HG03025 (cell line): ENCODE results near the gene RGS7.
"Not testable (repeated sequence)": the region's sequence is repeated elsewhere in the genome, so short reads cannot be mapped to it uniquely, and the experiment has no call there.

ENCODE experiments used
- ATAC-seq: cut with Tn5 transposase; IDR thresholded peaks from one replicate; pipeline ENCODE4 v1.9.1; 2021; ENCODE audit warnings: mild to moderate bottlenecking, moderate library complexity; ENCODE audit not compliant: unreplicated experiment, low FRiP score

Gene RGS7

DNA sequence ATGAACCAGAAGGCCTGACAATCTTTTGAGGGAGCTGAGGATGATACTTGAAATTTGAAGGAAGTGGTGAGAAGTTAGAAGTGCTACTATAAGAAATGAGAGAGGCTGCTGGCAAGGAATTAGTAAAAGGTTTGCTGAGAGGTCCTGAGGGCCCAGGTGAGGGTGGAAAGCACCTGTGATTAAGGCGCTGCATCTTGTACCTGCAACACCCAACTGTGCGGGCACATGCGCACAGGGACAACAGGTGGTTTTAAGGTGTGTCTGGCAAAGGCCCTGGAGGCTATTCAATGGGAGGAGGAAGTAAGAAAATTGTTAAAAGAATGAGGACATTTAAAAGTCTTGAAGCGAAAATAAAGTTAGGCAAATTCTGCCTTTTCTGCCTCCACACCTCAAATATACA is 349.3 kb downstream of the RGS7 start:
- no peak for ATAC-seq

DNA sequence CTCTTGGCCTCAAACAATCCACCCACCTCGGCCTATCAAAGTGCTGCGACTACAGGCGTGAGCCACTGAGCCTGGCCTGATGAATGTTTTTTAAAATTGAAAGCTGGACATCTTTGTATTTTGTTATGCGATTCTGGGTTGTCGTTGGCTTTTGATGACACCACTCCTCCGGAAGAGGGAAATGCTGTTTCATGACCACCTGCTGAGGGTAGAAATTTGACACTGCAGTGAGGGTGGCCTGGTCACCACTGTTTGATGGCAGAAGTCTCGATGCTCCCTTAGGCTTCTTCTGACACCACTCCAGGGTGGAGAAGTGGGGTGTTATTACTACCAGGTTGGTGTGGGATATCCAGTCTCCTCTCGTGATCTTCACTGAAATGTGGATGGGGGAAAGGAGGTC is 357.2 kb downstream of the RGS7 start:
- no peak for ATAC-seq

- no peak for ATAC-seq
Measured at GRCh38 chr1:240998441-240999015, 358.5 kb downstream of the RGS7 start.

DNA sequence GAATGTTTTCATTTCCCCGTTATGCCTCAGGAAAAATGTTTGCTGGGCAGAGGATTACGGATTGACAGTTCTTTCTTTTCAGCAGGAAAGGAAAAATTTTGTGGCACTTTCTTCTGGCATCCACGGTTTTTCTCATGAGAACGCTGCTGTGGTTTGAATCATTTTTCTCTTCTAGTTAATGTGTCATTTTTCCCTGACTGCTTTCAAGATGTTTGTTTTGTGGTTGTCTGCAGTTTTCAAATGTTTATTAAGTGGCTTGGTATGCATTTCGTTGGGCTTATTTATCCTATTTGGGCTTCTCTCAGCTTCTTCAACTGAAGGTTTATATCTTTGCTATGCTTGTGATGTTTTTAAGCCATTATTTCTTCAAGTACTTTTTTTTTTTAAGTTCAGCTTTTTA is 359.0 kb downstream of the RGS7 start:
- ATAC-seq: no peak

DNA sequence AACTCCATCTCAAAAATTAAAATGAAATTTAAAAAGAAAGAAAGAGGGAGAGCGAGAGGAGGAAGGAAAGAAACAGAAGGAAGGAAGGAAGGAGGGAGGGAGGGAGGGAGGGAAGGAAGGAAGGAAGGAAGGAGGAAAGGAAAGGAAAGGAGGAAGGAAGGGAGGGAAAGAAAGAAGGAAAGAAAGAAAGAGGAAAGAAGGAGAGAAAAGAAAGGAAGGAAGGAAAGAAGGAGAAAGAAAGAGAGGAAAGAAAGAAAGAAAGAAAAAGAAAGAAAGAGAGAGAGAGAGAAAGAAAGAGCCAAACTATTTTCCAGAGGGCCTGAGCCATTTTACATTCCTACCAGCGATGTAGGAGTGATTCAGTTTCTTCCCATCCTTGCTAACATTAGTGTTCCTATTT is 364.0 kb downstream of the RGS7 start:
- ATAC-seq: no peak

GRCh38 chr1:240991230-240991629 is 365.8 kb downstream of the RGS7 start:
- ATAC-seq: no peak

DNA sequence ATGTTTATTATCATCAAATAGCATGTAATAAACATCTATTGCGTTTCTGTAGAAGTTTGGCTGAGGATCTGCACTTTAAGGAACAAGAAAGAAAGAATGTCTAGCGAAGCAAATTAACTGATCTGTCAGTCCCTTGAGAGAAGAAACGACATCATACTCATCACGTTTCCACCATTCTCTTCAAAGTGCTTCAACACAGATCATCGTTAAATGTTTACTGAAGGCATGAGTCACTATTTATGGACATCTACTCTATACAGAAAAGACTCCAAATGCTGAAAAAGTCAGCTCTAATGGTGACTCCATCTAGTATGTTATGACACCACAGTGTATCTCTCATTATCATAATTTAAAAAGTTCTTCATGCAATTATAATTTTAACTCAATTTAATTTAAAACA is 369.1 kb downstream of the RGS7 start:
- ATAC-seq: no peak

- no peak for ATAC-seq
Measured at GRCh38 chr1:240985081-240985480, 371.9 kb downstream of the RGS7 start.

- ATAC-seq: no peak
Measured at GRCh38 chr1:240980342-240980741, 376.7 kb downstream of the RGS7 start.

GRCh38 chr1:240976685-240977084 is 380.3 kb downstream of the RGS7 start:
- no peak for ATAC-seq

DNA sequence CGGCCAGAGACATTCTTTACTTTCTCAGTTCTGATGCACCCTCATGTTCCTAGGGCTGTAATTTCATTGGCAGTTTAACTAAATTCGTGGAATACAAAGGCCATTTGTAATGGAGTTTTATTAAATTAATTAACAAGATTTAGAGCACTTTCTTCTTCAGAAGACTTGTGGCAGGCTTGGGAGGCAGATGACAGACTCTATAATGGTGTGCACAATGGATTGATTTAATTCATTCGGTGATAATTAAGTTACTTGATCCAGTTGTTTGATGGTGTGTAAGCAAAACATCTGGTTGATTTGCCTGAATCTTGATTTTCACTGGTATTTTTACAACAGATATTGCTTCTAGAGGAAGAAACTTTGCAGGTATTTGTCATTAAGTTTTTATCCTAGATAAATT is 383.1 kb downstream of the RGS7 start:
- no peak for ATAC-seq

- ATAC-seq: not testable (repeated sequence)
Measured at GRCh38 chr1:240972059-240972458, 384.9 kb downstream of the RGS7 start.

DNA sequence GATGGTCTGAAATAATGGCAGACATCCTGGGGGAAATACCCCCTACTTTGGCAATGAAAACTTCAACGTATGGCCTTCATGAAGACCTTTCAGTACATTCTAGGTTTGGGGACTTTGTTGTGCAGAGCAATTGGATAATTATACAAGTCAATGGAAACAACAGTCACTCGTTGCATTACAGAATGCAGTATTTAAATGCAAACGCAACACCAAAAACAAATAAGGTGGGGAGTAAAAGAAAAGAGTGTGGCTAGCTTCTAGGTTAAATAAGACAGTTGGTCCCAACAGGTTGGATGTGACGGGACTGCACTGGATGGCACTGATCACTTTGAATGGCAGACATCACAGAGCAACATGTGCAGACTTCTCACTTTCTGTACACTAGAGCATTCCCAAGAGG is 386.8 kb downstream of the RGS7 start:
- ATAC-seq: no peak

GRCh38 chr1:240968864-240969263 is 388.1 kb downstream of the RGS7 start:
- ATAC-seq: no peak

DNA sequence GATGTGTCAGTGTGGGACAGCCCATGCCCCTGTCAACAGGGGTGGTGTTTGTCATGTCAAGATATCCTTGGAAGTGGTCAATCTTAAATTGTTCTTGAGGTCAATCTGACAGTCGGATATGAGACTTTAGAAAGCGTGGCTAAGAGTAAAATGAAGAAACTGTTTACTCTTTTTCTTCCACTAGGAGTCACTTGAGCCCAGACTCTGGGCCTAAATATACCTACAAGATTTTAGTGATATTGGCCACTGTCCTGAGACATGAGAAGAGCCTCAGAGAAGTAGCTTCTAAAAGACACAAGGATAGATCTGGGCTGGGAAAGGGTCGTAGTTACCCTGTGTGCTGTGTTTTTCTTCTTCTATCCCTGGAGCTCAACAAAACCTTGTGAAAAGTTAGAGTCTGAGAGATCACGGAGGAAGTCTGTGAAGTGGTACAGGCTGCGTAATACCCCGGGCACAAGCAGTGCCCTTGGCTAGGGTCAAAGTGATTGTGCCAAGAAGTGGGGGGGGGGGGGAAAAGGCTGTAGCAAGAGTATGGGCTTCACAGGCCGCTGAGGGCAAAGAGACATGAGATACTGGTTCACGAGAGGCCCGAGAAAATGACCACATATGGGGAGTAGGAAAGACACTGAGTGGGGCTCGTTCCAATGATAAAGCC is 389.8 kb downstream of the RGS7 start:
- no peak for ATAC-seq

- no peak for ATAC-seq
Measured at GRCh38 chr1:240965581-240966091, 391.4 kb downstream of the RGS7 start.

- no peak for ATAC-seq
Measured at GRCh38 chr1:240962086-240962485, 394.9 kb downstream of the RGS7 start.

DNA sequence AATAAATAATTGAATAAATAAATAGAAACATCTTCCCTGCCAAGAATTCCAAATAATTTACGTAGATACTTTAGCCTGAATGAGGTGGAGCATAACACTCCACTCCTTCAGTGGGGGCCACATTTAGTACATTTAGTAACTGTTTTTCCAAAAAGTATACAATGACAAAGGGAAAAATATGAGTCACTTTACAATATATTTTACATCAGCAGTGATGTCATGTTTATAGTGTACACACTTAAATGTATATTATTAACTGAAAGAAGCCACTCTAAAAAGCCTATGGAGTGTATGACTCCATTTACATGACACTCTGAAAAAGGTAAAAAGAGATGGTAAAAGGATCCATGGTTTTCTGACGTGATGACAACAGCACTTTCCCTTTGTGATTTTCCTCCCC is 400.6 kb downstream of the RGS7 start:
- no peak for ATAC-seq

GRCh38 chr1:240956020-240956419 is 401.0 kb downstream of the RGS7 start:
- ATAC-seq: no peak

- no peak for ATAC-seq
Measured at GRCh38 chr1:240947438-240948224, 409.4 kb downstream of the RGS7 start.

- ATAC-seq: peak; percentile 90
Measured at GRCh38 chr1:240946926-240947325, 410.1 kb downstream of the RGS7 start.

DNA sequence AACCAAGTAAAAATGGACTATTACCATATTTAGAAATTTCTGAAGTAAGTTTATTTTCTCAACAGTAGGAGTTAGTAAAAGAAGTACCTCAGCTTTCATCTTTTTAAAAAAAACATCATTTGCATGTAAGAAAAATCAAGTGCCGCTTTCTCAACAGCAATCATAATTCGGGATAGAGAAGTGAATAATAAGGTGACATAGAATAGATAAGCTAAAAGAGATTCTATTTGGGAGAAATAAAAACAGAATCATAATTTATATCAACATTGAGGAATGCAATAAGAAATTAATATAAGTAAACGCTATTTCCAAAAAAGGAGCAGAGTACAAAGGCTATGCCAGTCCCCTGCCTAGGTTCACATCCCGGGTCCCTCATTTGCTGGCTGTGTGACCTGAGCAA is 414.1 kb downstream of the RGS7 start:
- ATAC-seq: no peak
